GM18858 (cell line): Measurements from ENCODE around the gene PPP2R3A.

Experiments
- ATAC-seq: cut with Tn5 transposase; IDR thresholded peaks from one replicate; pipeline ENCODE4 v1.9.1; 2021; ENCODE audit not compliant: unreplicated experiment

Gene PPP2R3A

GRCh38 chr3:136021803-136022202, 56.3 kb downstream of the PPP2R3A start:
- no peak for ATAC-seq

- no peak for ATAC-seq
These were observed 57.2 kb downstream of the PPP2R3A start for GRCh38 chr3:136022529-136023263.

GRCh38 chr3:136023264-136023978, 57.9 kb downstream of the PPP2R3A start:
- no peak for ATAC-seq

GRCh38 chr3:136036306-136036705, 70.8 kb downstream of the PPP2R3A start:
- ATAC-seq = no peak

GRCh38 chr3:136038668-136039067, 73.1 kb downstream of the PPP2R3A start:
- no peak for ATAC-seq

GRCh38 chr3:136042608-136043221, 77.2 kb downstream of the PPP2R3A start:
- ATAC-seq = no peak

GRCh38 chr3:136044980-136045745, 79.6 kb downstream of the PPP2R3A start:
- no peak for ATAC-seq

- no peak for ATAC-seq
These were observed 82.5 kb downstream of the PPP2R3A start for GRCh38 chr3:136048068-136048467.

- ATAC-seq = no peak
These were observed 84.7 kb downstream of the PPP2R3A start for GRCh38 chr3:136050250-136050649.

GRCh38 chr3:136055491-136055890, 90.0 kb downstream of the PPP2R3A start:
- ATAC-seq = no peak

GRCh38 chr3:136067211-136067610, 101.7 kb downstream of the PPP2R3A start:
- ATAC-seq = no peak

GRCh38 chr3:136068708-136069107, 103.2 kb downstream of the PPP2R3A start:
- ATAC-seq = no peak

- no peak for ATAC-seq
These were observed 104.4 kb downstream of the PPP2R3A start for GRCh38 chr3:136069933-136070332.

GRCh38 chr3:136070334-136070733, 104.8 kb downstream of the PPP2R3A start:
- no peak for ATAC-seq

- no peak for ATAC-seq
These were observed 105.7 kb downstream of the PPP2R3A start for GRCh38 chr3:136070953-136071949.

- no peak for ATAC-seq
These were observed 109.1 kb downstream of the PPP2R3A start for GRCh38 chr3:136074546-136075170.

- no peak for ATAC-seq
These were observed 109.8 kb downstream of the PPP2R3A start for GRCh38 chr3:136075218-136075808.

GRCh38 chr3:136075811-136076210, 110.3 kb downstream of the PPP2R3A start:
- no peak for ATAC-seq
